GM19351 (cell line): ENCODE results near the gene NAA10.

Source experiments
- ATAC-seq: cut with Tn5 transposase; IDR thresholded peaks from one replicate; pipeline ENCODE4 v1.9.1; 2021; ENCODE audit warnings: mild to moderate bottlenecking, moderate library complexity; ENCODE audit not compliant: unreplicated experiment

NAA10 gene

GRCh38 chrX:153950127-153950526 is 15.3 kb upstream of the NAA10 start:
- no peak for ATAC-seq

- no peak for ATAC-seq
Measured at GRCh38 chrX:153948847-153949805, 14.3 kb upstream of the NAA10 start.

- ATAC-seq, result no peak
Measured at GRCh38 chrX:153948002-153948466, 13.2 kb upstream of the NAA10 start.

- peak; percentile 86 for ATAC-seq
Measured at GRCh38 chrX:153947009-153947769, 12.4 kb upstream of the NAA10 start.

GRCh38 chrX:153945956-153946943 is 11.4 kb upstream of the NAA10 start:
- no peak for ATAC-seq

- no peak for ATAC-seq
Measured at GRCh38 chrX:153944800-153945150, 9.9 kb upstream of the NAA10 start.

GRCh38 chrX:153944140-153944799 is 9.4 kb upstream of the NAA10 start, which contains the start of gene RENBP:
Gene RENBP (minus strand): TSS chrX:153944643. CDS start chrX:153944610, 33 bp downstream.
- no peak for ATAC-seq

- ATAC-seq, result no peak
Measured at GRCh38 chrX:153941336-153942252, 6.8 kb upstream of the NAA10 start.

- no peak for ATAC-seq
Measured at GRCh38 chrX:153939573-153939972, 4.7 kb upstream of the NAA10 start.

GRCh38 chrX:153938226-153938786 is 3.5 kb upstream of the NAA10 start:
- no peak for ATAC-seq

- no peak for ATAC-seq
Measured at GRCh38 chrX:153937056-153937455, 2.2 kb upstream of the NAA10 start.

GRCh38 chrX:153935326-153935851 is 552 bp upstream of the NAA10 start:
- no peak for ATAC-seq

- peak; percentile 12 for ATAC-seq
Measured at GRCh38 chrX:153934148-153934761, 582 bp downstream of the NAA10 start.

GRCh38 chrX:153933748-153934147 is 1.1 kb downstream of the NAA10 start:
- no peak for ATAC-seq

GRCh38 chrX:153932220-153932915 is 2.5 kb downstream of the NAA10 start:
- no peak for ATAC-seq

- no peak for ATAC-seq
Measured at GRCh38 chrX:153931748-153932147, 3.1 kb downstream of the NAA10 start.

GRCh38 chrX:153931151-153931550 is 3.7 kb downstream of the NAA10 start:
- ATAC-seq, result no peak
